Neural cell (in vitro differentiated cells): ENCODE data around the gene ADD2. TPM values are rescaled to one million over a fixed set of nuclear protein-coding genes. Genes with fewer than 3 reads are reported as not detected.

ENCODE experiments used
- H2AFZ ChIP-seq: fragments of 200-600, 300-800 bp; sonication (generic), shearing (Covaris generic); 2 replicates; pipeline ENCODE4 v1.6.0; 2014; ENCODE audit warnings: low read depth, mild to moderate bottlenecking, antibody characterized with exemption, low read length, moderate library complexity
- H3F3A ChIP-seq: fragments of 200-600 bp; shearing (Covaris generic); 2 replicates; pipeline ENCODE4 v1.6.1; 2016; ENCODE audit warnings: mild to moderate bottlenecking, moderate library complexity, mixed read lengths, antibody characterized with exemption, low read length; ENCODE audit not compliant: insufficient read depth, poor library complexity, severe bottlenecking
- H3K27ac ChIP-seq: fragments of 200-600, 300-800 bp; sonication (generic), shearing (Covaris generic); 2 replicates; pipeline ENCODE4 v1.5.1; 2014; ENCODE audit warnings: mild to moderate bottlenecking, low read length, moderate library complexity
- H3K27me3 ChIP-seq: fragments of 300-800, 200-600 bp; sonication (generic), shearing (Covaris generic); 2 replicates; pipeline ENCODE4 v1.6.0; 2014; ENCODE audit warnings: mild to moderate bottlenecking, low read depth, low read length, moderate library complexity; ENCODE audit not compliant: insufficient read depth
- H3K36me3 ChIP-seq: fragments of 300-800, 200-600 bp; sonication (generic), shearing (Covaris generic); 2 replicates; pipeline ENCODE4 v1.5.1; 2014; ENCODE audit warnings: mild to moderate bottlenecking, antibody characterized with exemption, low read length, moderate library complexity; ENCODE audit not compliant: insufficient read depth
- H3K4me2 ChIP-seq: fragments of 300-800, 200-600 bp; sonication (generic), shearing (Covaris generic); 2 replicates; pipeline ENCODE4 v1.6.0; 2014; ENCODE audit warnings: mild to moderate bottlenecking, low read length
- H3K4me3 ChIP-seq: fragments of 300-800, 200-600 bp; sonication (generic), shearing (Covaris generic); 2 replicates; pipeline ENCODE4 v1.5.1; 2014; ENCODE audit warnings: mild to moderate bottlenecking, low read length, moderate library complexity
- H3K79me2 ChIP-seq: fragments of 200-600 bp; shearing (Covaris generic); replicated peaks from 2 replicates; pipeline ENCODE4 v1.6.0; 2014; ENCODE audit warnings: mild to moderate bottlenecking, low read length, moderate library complexity; ENCODE audit not compliant: insufficient read depth
- H3K9ac ChIP-seq: fragments of 300-800, 200-600 bp; sonication (generic), shearing (Covaris generic); 2 replicates; pipeline ENCODE4 v1.6.1; 2016; ENCODE audit warnings: mild to moderate bottlenecking, low read length, mixed read lengths
- H3K9me2 ChIP-seq: fragments of 200-600 bp; shearing (Covaris generic); 2 replicates; pipeline ENCODE4 v1.6.1; 2016; ENCODE audit warnings: mild to moderate bottlenecking, low read length, mixed read lengths; ENCODE audit not compliant: insufficient read depth
- H3K9me3 ChIP-seq: fragments of 200-600, 300-800 bp; sonication (generic), shearing (Covaris generic); 2 replicates; pipeline ENCODE4 v1.6.1; 2016; ENCODE audit warnings: mild to moderate bottlenecking, mixed run types, low read length, moderate library complexity, mixed read lengths
- H4K20me1 ChIP-seq: fragments of 200-600 bp; shearing (Covaris generic); 2 replicates; pipeline ENCODE4 v1.6.1; 2016; ENCODE audit warnings: mild to moderate bottlenecking, mixed run types; ENCODE audit not compliant: insufficient read depth
- EP300 ChIP-seq: fragments of 450-650 bp; conservative IDR thresholded peaks from 2 replicates; pipeline ENCODE4 v1.6.1; 2014; ENCODE audit warnings: antibody characterized with exemption, mild to moderate bottlenecking, moderate library complexity; ENCODE audit not compliant: poor library complexity, severe bottlenecking
- EZH2 ChIP-seq: fragments of 200-600, 300-800 bp; shearing (Covaris generic), sonication (generic); IDR thresholded peaks from 2 replicates; pipeline ENCODE4 v1.6.1; 2014; ENCODE audit warnings: antibody characterized with exemption, low read length, borderline replicate concordance, mild to moderate bottlenecking; ENCODE audit not compliant: insufficient read depth, poor library complexity, severe bottlenecking
- MXI1 ChIP-seq: fragments of 450-650 bp; conservative IDR thresholded peaks from 2 replicates; pipeline ENCODE4 v1.6.1; 2014; ENCODE audit warnings: antibody characterized with exemption, mild to moderate bottlenecking; ENCODE audit not compliant: poor library complexity, severe bottlenecking
- POLR2AphosphoS5 ChIP-seq: IDR thresholded peaks from 2 replicates; pipeline ENCODE4 v1.6.1; 2012
- RAD21 ChIP-seq: fragments of 450-650 bp; conservative IDR thresholded peaks from 2 replicates; pipeline ENCODE4 v1.6.1; 2014; ENCODE audit warnings: antibody characterized with exemption, mild to moderate bottlenecking, moderate library complexity
- SMC3 ChIP-seq: fragments of 450-650 bp; conservative IDR thresholded peaks from 2 replicates; pipeline ENCODE4 v1.6.1; 2014; ENCODE audit warnings: antibody characterized with exemption, mild to moderate bottlenecking, moderate library complexity; ENCODE audit not compliant: poor library complexity
- TAF1 ChIP-seq: IDR thresholded peaks from 2 replicates; pipeline ENCODE4 v1.6.1; 2012; ENCODE audit warnings: low read depth
- polyA plus RNA-seq: library from polyadenylated mRNA; depleted of rRNA; stranded (reverse); fragments of >200 nt; gene quantifications from 2 replicates; pipeline ENCODE4 v1.2.3, GENCODE V29; 2014
- TF ChIP-seq, protein P1 (sequence below): fragments of 450-650 bp; IDR thresholded peaks from 2 replicates; pipeline ENCODE4 v1.5.1; 2014; ENCODE audit warnings: antibody characterized with exemption, mild to moderate bottlenecking, moderate library complexity; ENCODE audit not compliant: poor library complexity, severe bottlenecking
- TF ChIP-seq, protein P2 (sequence below): IDR thresholded peaks from 2 replicates; pipeline ENCODE4 v1.6.1; 2012; ENCODE audit warnings: borderline replicate concordance

Gene ADD2
- polyA plus RNA-seq, 1 donor from 2014 or later, result 52.5 TPM

DNA sequence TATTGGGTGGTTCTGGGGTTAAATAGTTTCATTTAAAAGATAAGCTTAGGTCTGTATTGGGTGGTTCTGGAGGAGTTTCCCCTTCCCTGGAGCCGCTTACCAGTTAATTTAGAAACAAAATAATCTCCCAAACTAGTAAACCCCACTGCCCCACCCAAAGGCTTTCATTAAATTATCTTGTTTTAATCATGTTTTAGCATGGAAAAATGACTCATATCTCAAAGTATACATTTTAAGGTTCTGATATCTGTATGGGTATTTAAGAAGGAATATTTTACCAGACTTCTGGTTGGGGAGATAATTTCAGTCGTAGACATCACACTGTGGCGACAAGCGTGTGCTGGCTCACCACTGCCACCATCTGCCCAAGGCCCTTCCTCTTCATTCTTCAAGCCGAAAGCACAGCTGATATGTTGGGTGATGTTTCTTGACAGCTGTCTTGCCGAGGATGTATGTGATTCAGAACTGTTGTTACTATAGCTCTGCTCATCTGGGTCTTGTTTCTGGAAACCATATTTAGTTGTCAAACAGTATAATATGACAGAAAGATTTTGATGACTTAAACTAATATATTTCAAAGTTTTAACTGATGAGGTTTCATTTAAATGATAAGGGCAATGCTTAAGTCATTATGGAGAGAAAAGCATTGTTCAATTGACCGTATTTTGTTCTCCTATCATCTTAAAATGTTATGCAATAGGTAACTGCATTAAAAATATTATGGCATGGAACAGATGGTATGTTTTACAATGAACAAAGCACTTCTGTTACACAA, 17.3 kb upstream of the ADD2 start:
- H3K9me2 ChIP-seq, result no peaks in the 10 kb centered on the region
- H3K36me3 ChIP-seq, result no peaks in the 10 kb centered on the region
- peaks cover 39% of the 10 kb centered on the region for H3K27me3 ChIP-seq
- no peaks in the 10 kb centered on the region for H3K79me2 ChIP-seq
- no peak overlapping the region for H3K4me2 ChIP-seq
- no peaks in the 10 kb centered on the region for H3F3A ChIP-seq
- H3K27ac ChIP-seq, result no peak overlapping the region
- no peak overlapping the region for H3K4me3 ChIP-seq
- H3K9ac ChIP-seq, result no peak overlapping the region
- no peaks in the 10 kb centered on the region for H4K20me1 ChIP-seq
- no peaks in the 10 kb centered on the region for H3K9me3 ChIP-seq
- H2AFZ ChIP-seq, result no peak overlapping the region
- TF ChIP-seq SMC3 (peak; percentile 80), MXI1 (no peak), POLR2AphosphoS5 (peak; percentile 33), EZH2 (no peak), TAF1 (no peak), EP300 (peak; percentile 46), RAD21 (peak; percentile 80)
- TF ChIP-seq, protein P1, sequence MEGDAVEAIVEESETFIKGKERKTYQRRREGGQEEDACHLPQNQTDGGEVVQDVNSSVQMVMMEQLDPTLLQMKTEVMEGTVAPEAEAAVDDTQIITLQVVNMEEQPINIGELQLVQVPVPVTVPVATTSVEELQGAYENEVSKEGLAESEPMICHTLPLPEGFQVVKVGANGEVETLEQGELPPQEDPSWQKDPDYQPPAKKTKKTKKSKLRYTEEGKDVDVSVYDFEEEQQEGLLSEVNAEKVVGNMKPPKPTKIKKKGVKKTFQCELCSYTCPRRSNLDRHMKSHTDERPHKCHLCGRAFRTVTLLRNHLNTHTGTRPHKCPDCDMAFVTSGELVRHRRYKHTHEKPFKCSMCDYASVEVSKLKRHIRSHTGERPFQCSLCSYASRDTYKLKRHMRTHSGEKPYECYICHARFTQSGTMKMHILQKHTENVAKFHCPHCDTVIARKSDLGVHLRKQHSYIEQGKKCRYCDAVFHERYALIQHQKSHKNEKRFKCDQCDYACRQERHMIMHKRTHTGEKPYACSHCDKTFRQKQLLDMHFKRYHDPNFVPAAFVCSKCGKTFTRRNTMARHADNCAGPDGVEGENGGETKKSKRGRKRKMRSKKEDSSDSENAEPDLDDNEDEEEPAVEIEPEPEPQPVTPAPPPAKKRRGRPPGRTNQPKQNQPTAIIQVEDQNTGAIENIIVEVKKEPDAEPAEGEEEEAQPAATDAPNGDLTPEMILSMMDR, result peak; percentile 82
- TF ChIP-seq, protein P2, sequence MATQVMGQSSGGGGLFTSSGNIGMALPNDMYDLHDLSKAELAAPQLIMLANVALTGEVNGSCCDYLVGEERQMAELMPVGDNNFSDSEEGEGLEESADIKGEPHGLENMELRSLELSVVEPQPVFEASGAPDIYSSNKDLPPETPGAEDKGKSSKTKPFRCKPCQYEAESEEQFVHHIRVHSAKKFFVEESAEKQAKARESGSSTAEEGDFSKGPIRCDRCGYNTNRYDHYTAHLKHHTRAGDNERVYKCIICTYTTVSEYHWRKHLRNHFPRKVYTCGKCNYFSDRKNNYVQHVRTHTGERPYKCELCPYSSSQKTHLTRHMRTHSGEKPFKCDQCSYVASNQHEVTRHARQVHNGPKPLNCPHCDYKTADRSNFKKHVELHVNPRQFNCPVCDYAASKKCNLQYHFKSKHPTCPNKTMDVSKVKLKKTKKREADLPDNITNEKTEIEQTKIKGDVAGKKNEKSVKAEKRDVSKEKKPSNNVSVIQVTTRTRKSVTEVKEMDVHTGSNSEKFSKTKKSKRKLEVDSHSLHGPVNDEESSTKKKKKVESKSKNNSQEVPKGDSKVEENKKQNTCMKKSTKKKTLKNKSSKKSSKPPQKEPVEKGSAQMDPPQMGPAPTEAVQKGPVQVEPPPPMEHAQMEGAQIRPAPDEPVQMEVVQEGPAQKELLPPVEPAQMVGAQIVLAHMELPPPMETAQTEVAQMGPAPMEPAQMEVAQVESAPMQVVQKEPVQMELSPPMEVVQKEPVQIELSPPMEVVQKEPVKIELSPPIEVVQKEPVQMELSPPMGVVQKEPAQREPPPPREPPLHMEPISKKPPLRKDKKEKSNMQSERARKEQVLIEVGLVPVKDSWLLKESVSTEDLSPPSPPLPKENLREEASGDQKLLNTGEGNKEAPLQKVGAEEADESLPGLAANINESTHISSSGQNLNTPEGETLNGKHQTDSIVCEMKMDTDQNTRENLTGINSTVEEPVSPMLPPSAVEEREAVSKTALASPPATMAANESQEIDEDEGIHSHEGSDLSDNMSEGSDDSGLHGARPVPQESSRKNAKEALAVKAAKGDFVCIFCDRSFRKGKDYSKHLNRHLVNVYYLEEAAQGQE, result no peak

DNA sequence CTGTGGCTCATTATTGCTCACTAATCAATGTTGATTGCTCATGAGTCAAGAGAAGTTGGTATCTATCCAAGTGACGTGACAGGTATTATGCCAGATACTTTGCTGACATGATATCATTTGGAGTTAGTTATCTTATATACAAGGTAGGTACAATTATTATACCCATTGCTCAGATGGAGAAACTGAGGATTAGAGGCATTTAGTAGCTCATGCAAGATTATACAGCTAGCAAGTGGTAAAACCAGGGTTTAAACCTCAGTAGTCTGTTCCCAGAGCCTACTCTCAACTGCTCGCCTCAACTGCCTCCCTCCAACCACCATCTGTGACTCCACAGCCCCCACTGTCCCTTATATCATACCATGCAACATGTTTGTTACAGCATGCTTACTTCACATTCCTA, 16.3 kb upstream of the ADD2 start:
- Histone ChIP-seq H3K9ac (no peak overlapping the region), H3K79me2 (no peaks in the 10 kb centered on the region), H2AFZ (no peak overlapping the region), H3K27me3 (peaks cover 29% of the 10 kb centered on the region), H3K36me3 (no peaks in the 10 kb centered on the region), H4K20me1 (no peaks in the 10 kb centered on the region), H3K4me3 (no peak overlapping the region), H3K9me2 (no peaks in the 10 kb centered on the region), H3K27ac (no peak overlapping the region), H3K4me2 (no peak overlapping the region), H3K9me3 (no peaks in the 10 kb centered on the region), H3F3A (no peaks in the 10 kb centered on the region)
- TF ChIP-seq POLR2AphosphoS5 (no peak), TAF1 (no peak), RAD21 (no peak), EP300 (no peak), MXI1 (no peak), SMC3 (no peak), EZH2 (no peak)
- TF ChIP-seq, protein P2, result no peak
- TF ChIP-seq, protein P1, result no peak
